Liver (tissue), 9 donors: ENCODE measurements around the gene PODNL1. TPM values are rescaled to one million over a fixed set of nuclear protein-coding genes. Genes with fewer than 3 reads are reported as not detected.

Experiments
- DNase-seq: peaks from one replicate; pipeline ENCODE4 v3.0.0-alpha.2; 2017; ENCODE audit warnings: low spot score
- H3K27ac ChIP-seq, 2 donors: one replicate each; pipeline ENCODE4 v1.7.0; 2013; ENCODE audit warnings: inconsistent platforms in 2 of 2, low read length in 2 of 2, control low read depth in 1 of 2, low read depth in 1 of 2, mild to moderate bottlenecking in 1 of 2
- H3K27me3 ChIP-seq, 4 donors: one replicate each; pipeline versions ENCODE4 v1.6.1 to v1.7.0; 2013; ENCODE audit warnings: low read length in 3 of 4, inconsistent platforms in 1 of 4, mild to moderate bottlenecking in 1 of 4, moderate library complexity in 1 of 4; ENCODE audit not compliant: control insufficient read depth in 4 of 4, insufficient read depth in 4 of 4
- H3K36me3 ChIP-seq, 4 donors: one replicate each; pipeline versions ENCODE4 v1.6.1 to v1.7.0; 2013; ENCODE audit warnings: low read length in 3 of 4, mild to moderate bottlenecking in 3 of 4, low read depth in 1 of 4, moderate library complexity in 1 of 4; ENCODE audit not compliant: control insufficient read depth in 4 of 4, insufficient read depth in 3 of 4
- H3K4me1 ChIP-seq, 4 donors: one replicate each; pipeline versions ENCODE4 v1.6.1 to v1.7.0; 2013; ENCODE audit warnings: low read length in 3 of 4, mild to moderate bottlenecking in 3 of 4, moderate library complexity in 1 of 4; ENCODE audit not compliant: control insufficient read depth in 4 of 4, insufficient read depth in 4 of 4
- H3K4me3 ChIP-seq, 3 donors: one replicate each; pipeline versions ENCODE4 v1.6.1 to v1.7.0; 2013; ENCODE audit warnings: low read length in 3 of 3, control low read depth in 1 of 3, low read depth in 1 of 3, mild to moderate bottlenecking in 1 of 3
- H3K9ac ChIP-seq, 2 donors: one replicate each; pipeline ENCODE4 v1.7.0; 2013; ENCODE audit warnings: low read length in 2 of 2, mild to moderate bottlenecking in 2 of 2, moderate library complexity in 2 of 2, control low read depth in 1 of 2, low read depth in 1 of 2
- H3K9me3 ChIP-seq, 4 donors: one replicate each; pipeline versions ENCODE4 v1.6.1 to v1.7.0; 2013; ENCODE audit warnings: low read length in 3 of 4; ENCODE audit not compliant: control insufficient read depth in 4 of 4
- ATF3 ChIP-seq: IDR thresholded peaks from 2 replicates; pipeline ENCODE4 v1.6.1; 2016; ENCODE audit warnings: antibody characterized with exemption
- CTCF ChIP-seq: fragments of 150-350 bp; IDR thresholded peaks from 2 replicates; pipeline ENCODE4 v1.5.1; 2017; ENCODE audit warnings: improper control_type of control experiment, low read depth, low read length; ENCODE audit not compliant: missing input control
- EGR1 ChIP-seq, 2 donors: IDR thresholded peaks; 2 replicates each; pipeline ENCODE4 v1.6.1; 2016 to 2018; ENCODE audit warnings: antibody characterized with exemption in 2 of 2, low read depth in 2 of 2
- FOXA1 ChIP-seq: IDR thresholded peaks from 2 replicates; pipeline ENCODE4 v1.6.1; 2016; ENCODE audit warnings: antibody characterized with exemption
- FOXA2 ChIP-seq: IDR thresholded peaks from 2 replicates; pipeline ENCODE4 v1.6.1; 2016; ENCODE audit warnings: antibody characterized with exemption
- GABPA ChIP-seq, 2 donors: IDR thresholded peaks in 1 of 2; conservative IDR thresholded peaks in 1 of 2; 2 replicates each; pipeline ENCODE4 v1.6.1; 2016; ENCODE audit warnings: antibody characterized with exemption in 2 of 2, mild to moderate bottlenecking in 1 of 2, moderate library complexity in 1 of 2
- HNF4A ChIP-seq, 2 donors: conservative IDR thresholded peaks; 2 replicates each; pipeline ENCODE4 v1.6.1; 2016; ENCODE audit warnings: antibody characterized with exemption in 2 of 2, mild to moderate bottlenecking in 2 of 2
- HNF4G ChIP-seq: IDR thresholded peaks from 2 replicates; pipeline ENCODE4 v1.6.1; 2016; ENCODE audit warnings: antibody characterized with exemption
- JUND ChIP-seq, 2 donors: IDR thresholded peaks; 2 replicates each; pipeline ENCODE4 v1.6.1; 2016; ENCODE audit warnings: antibody characterized with exemption in 2 of 2
- MAX ChIP-seq: IDR thresholded peaks from 2 replicates; pipeline ENCODE4 v1.6.1; 2016; ENCODE audit warnings: antibody characterized with exemption
- NR2F2 ChIP-seq: IDR thresholded peaks from 2 replicates; pipeline ENCODE4 v1.6.1; 2016; ENCODE audit warnings: antibody characterized with exemption
- RAD21 ChIP-seq, 2 donors: IDR thresholded peaks; 2 replicates each; pipeline ENCODE4 v1.6.1; 2016; ENCODE audit warnings: antibody characterized with exemption in 2 of 2, mild to moderate bottlenecking in 2 of 2
- REST ChIP-seq: IDR thresholded peaks from 2 replicates; pipeline ENCODE4 v1.6.1; 2016; ENCODE audit warnings: antibody characterized with exemption, mild to moderate bottlenecking
- RXRA ChIP-seq, 2 donors: IDR thresholded peaks; 2 replicates each; pipeline ENCODE4 v1.6.1; 2017 to 2018; ENCODE audit warnings: antibody characterized with exemption in 2 of 2, mild to moderate bottlenecking in 1 of 2
- SP1 ChIP-seq: IDR thresholded peaks from 2 replicates; pipeline ENCODE4 v1.6.1; 2018; ENCODE audit warnings: antibody characterized with exemption, mild to moderate bottlenecking
- TAF1 ChIP-seq: conservative IDR thresholded peaks from 2 replicates; pipeline ENCODE4 v1.6.1; 2016; ENCODE audit warnings: antibody characterized with exemption, mild to moderate bottlenecking
- YY1 ChIP-seq: IDR thresholded peaks from 2 replicates; pipeline ENCODE4 v1.6.1; 2016; ENCODE audit warnings: antibody characterized with exemption, mild to moderate bottlenecking
- ZBTB33 ChIP-seq: IDR thresholded peaks from 2 replicates; pipeline ENCODE4 v1.6.1; 2016; ENCODE audit warnings: antibody characterized with exemption
- WGBS: extraction: QIAGEN DNeasy Blood & Tissue Kit; methylation state at CpG from one replicate; pipeline ENCODE4 v1.1.7; 2013; 5-methylcytosine and 5-hydroxymethylcytosine counted together
- polyA plus RNA-seq, 2 donors: library from polyadenylated mRNA; stranded (reverse) in 1 of 2; unstranded in 1 of 2; fragments of 200-250 nt in 1 of 2; fragments of >200 nt in 1 of 2; fragmentation: Nextera tagmentation in 1 of 2; extraction: Ambion mirVana in 1 of 2; gene quantifications; one replicate each; pipeline versions ENCODE4 v1.2.1 to v1.2.3, GENCODE V29; 2013 to 2015
- total RNA-seq, 2 donors: library from RNA; depleted of rRNA; stranded (reverse); fragments of >200 nt; gene quantifications; one replicate each; pipeline ENCODE4 v1.2.3, GENCODE V29; 2014
- donor health status: healthy.
- donor health status: healthy.
- donor health status: healthy.
- donor health status: healthy.
- donor health status: healthy.

The PODNL1 gene
- total and polyA plus RNA-seq, 4 donors, result 0.30 TPM; not detected in 3

- peaks cover 6 to 36% (median 30%) of the 10 kb centered on the region in 4 donors for H3K4me1 ChIP-seq
- no peaks in the 10 kb centered on the region for H3K27me3 ChIP-seq
- H3K4me3 ChIP-seq, result no peak overlapping the region
- TF ChIP-seq FOXA1, result no peak
- TF ChIP-seq YY1, result no peak
- TF ChIP-seq HNF4G, result no peak
- TF ChIP-seq EGR1 (IDR thresholded peaks at IDR 0.05; ENCODE audit: low read depth in 2 of 2), result no peak
- no peak for TF ChIP-seq MAX
- TF ChIP-seq ATF3, result no peak
- TF ChIP-seq SP1, result no peak
- DNase-seq, result no peak
- H3K9me3 ChIP-seq, result no peaks in the 10 kb centered on the region
- H3K27ac ChIP-seq, result no peak overlapping the region
- WGBS, result 93% methylated on average over 8 of the region's 8 CpGs
- H3K36me3 ChIP-seq, result peaks cover 0 to 13% (median 2%) of the 10 kb centered on the region in 4 donors
- H3K9ac ChIP-seq, result no peak overlapping the region
Observed at GRCh38 chr19:13908674-13909073, 29.5 kb downstream of the PODNL1 start.

GRCh38 chr19:13906910-13907309, 31.3 kb downstream of the PODNL1 start:
- no peak for TF ChIP-seq RXRA (IDR thresholded peaks at IDR 0.05)
- no peak for TF ChIP-seq GABPA (IDR thresholded peaks at IDR 0.05 in 1 of 2, conservative IDR thresholded peaks at IDR 0.05 in 1 of 2)
- TF ChIP-seq CTCF, result no peak
- TF ChIP-seq ATF3, result no peak
- TF ChIP-seq JUND (IDR thresholded peaks at IDR 0.05), result no peak
- TF ChIP-seq MAX, result no peak
- no peak for TF ChIP-seq EGR1 (IDR thresholded peaks at IDR 0.05; ENCODE audit: low read depth in 2 of 2)
- TF ChIP-seq RAD21 (IDR thresholded peaks at IDR 0.05), result no peak
- no peak for TF ChIP-seq SP1
- no peak for TF ChIP-seq HNF4G
- TF ChIP-seq FOXA2, result no peak
- no peak for TF ChIP-seq ZBTB33
- TF ChIP-seq YY1, result no peak
- no peak for TF ChIP-seq HNF4A (conservative IDR thresholded peaks at IDR 0.05)
- no peak for TF ChIP-seq FOXA1
- TF ChIP-seq NR2F2, result no peak
- TF ChIP-seq REST, result no peak
- TF ChIP-seq TAF1, result no peak
- no peak for DNase-seq
- Histone ChIP-seq H3K9me3 (no peaks in the 10 kb centered on the region), H3K36me3 (no peaks in the 10 kb centered on the region), H3K4me3 (peak overlapping the region in 2 of 3 donors; percentile 61 to 63), H3K27ac (no peak overlapping the region), H3K27me3 (no peaks in the 10 kb centered on the region), H3K4me1 (peaks cover 6 to 36% (median 30%) of the 10 kb centered on the region in 4 donors), H3K9ac (peak overlapping the region in 1 of 2 donors; percentile 8)
- WGBS, result 92% methylated on average over 5 of the region's 5 CpGs
